AML-193 (cell line): Measurements from ENCODE around the gene MOB3C.
A peak's percentile ranks its signal among the peaks of the same experiment; 100 is the strongest.

Experiments used
- DNase-seq, 2 experiments: peaks; one replicate each; lab custom pipeline; 2025; lab: John Stamatoyannopoulos, UW

Gene MOB3C

DNA sequence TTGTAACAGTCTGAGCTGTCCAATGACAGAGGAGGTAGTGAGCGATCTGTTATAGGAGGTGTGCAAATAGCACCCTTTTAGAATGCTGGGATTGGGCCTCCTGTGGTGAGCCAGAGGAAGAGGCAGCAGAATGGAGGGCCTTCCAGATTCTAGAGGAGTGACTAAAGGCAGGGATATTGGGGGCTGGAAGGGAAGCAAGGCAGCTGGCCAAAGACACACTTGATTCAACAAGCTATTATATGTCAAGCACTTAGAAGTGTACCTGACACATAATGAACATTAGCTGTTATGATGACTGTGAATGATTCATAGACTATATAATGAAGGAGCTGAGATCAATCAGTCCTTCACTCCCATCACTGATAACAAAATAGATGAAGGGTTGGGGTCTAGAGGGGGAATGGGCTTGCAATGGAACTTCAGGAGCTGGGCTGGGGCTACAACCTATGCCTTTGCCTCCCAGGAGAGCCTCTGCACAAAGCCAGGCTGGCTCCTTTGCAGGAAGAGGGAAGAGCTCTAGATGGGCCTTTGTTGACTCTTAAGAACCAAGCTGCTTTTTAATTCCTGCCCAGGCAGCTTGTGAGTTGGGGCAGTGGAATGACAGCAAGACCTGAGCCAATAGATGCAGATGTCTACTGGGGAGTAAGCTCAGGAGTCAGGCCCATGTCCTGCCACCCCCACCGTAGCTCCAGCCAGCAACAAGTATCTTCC, 10.2 kb downstream of the MOB3C start:
- no peak for DNase-seq

DNA sequence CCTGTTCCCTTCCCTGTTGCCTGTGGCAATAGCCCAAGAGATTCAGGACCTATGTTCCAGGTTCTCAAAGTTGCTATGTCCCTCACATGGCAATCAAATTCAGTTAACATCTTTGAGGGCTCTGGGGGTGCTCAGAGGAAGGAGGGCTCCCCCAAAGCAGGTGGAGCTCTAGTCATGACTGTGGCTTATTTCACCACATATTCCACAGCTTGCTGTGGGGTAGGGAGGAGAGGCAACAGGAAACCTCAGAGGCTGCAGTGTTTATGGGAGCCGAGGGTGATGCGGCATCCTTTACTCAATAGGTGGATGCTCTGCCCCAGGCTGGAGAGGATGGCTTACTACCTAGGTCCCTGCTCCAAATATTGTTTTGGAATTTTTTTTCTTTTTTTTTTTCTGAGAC, 11.4 kb downstream of the MOB3C start:
- DNase-seq = peak; percentile 9 to 10

DNA sequence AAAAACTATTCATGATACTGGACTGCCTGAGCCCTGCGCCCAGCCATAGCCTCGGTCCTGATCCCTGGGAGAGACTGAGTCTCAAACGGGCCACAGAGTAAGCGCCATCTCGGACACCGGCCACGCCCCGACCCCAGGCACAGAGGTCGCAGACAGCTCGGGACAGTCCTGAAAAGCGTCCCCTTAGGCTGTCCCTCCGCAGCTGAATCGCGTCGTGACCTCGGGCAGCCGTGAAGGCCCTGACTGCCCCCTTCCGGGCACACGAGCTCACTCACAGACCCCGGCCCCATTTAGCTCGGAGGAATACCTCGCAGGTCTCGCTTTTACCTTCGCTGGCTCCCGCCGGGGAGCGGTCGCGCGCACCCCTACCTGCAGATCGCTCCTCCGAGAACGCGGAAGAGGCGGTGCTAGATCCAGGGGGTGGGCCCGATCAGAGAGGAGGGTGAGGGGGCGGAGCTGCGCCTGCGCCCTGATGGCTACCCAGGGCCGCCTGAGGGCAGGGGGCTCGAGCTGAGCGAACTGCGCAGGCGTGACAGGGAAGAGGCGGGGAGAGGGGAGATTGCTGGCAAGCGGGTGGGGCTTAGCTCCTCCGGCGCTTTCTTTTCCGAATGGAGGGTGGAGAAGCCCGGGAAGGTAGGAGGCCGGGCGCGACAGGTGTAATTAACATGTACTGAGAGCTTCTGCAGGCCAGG, 12.6 kb downstream of the MOB3C start, which contains the start of gene MKNK1:
TSS of gene MKNK1 (minus strand) at position 411 of the 692 bp plus-strand sequence. CDS start 20,941 bp downstream, outside the sequence.
- DNase-seq = peak; percentile 82 to 90

DNA sequence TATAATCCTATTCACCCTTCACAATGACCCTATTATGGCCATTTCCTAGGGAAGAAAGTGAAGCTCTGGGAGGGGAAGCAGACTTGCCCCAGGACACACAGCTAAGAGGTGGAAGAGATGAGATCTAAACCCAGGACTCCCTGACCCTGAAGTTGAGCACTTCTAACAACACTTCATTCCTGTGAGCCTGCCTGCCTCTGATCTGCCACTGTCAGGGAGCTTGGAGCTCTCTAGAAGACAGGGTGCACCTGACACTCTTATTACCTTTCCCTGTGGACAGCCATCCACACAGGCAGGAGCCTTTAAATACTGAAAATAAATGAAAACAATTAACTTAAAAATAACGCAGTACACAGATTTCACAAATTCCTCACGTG, 13.1 kb downstream of the MOB3C start:
- no peak for DNase-seq

DNA sequence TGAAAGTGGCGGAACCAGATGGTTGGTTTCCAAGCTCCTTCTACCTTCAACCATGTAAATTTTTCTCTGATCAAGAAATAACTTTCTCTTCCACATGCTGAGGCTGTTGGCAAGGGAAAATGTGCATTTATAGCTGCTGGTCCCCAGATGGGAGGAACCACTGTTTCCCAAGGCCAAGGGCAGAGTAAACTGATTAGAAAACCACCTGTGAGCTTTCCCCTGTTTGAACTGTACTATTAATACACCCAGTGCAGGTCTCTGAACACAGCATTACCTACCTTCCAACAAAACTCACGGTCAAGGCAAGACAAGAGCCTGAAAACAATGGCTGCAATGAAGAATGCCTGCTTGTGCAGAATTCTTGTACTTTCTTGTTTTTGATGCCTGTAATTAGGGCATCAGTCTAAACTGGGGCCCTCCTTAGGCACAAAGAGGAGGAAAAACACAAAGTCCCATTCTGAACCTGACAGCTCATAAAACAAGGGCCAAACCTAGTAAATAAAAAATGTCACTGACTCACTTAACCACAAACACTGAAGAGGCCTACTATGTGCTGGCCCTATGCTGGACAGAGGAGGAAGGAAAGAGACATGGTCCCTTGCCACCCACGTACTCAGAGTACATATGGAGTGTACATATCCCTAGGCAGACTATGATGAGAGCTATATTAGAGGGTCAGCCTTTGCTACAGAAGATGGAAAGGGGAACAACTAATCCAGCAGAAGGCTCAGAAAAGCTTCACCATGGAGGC, 15.2 kb downstream of the MOB3C start:
- DNase-seq = no peak

DNA sequence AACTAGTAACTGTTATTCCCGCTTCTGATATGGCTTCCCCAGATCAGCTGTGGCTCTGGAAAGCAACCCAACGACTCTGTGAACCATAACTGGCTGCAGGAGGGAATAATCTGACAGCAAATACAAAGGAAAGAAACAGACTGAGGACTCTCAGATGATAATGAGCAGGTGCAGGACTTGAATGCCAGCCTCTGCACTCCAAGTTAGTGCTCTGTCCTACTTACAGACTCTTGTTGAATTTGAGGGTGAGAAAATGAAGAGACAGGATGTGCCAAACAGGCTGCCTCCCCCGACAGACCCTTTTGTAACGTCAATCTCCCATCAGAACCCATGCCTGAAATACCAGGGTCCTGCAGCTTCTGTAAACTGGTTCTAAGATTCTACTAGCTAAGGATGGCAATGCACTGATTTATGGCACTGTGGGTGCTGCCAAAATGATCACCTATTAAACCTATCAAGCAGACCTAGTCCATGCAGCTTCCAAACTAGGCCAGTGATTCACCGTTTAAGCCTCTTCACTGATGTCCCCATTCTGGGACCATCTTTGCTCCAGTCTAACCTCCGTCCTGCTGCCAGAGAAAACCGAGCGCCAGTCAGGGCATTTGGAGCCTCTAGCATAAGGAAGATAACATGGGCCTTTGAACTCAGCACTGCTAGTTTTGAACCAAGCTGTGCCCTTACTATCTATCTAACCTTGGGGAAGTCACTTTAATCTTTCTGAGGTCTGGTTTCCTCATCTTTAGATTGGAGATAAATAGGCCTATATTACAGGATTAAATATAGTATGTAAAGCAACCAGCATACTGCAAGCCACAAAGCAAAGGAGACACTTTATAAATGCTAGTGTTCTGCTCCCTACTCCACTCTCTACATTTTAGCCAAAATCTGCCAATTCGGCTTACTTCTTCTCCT, 17.3 kb downstream of the MOB3C start:
- no peak for DNase-seq

DNA sequence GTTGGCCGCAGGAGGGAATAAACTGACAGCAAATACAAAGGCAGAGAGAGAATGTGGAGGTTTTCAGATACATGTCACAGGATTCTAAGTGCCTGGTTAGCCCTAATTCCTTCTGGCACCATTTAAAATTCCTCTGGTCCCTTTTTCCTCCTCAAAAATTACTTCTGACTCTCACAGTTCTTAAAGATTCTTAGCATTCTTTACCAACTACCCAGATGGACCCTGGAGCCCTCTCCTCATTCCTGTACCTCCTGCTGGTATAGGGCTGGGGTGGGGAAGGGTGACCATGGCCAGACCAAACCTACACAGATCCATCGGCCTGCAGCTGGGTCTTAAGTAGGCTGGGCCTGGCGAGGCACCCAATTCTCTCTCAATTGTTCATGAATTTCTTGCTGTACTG, 19.8 kb downstream of the MOB3C start:
- DNase-seq = no peak

DNA sequence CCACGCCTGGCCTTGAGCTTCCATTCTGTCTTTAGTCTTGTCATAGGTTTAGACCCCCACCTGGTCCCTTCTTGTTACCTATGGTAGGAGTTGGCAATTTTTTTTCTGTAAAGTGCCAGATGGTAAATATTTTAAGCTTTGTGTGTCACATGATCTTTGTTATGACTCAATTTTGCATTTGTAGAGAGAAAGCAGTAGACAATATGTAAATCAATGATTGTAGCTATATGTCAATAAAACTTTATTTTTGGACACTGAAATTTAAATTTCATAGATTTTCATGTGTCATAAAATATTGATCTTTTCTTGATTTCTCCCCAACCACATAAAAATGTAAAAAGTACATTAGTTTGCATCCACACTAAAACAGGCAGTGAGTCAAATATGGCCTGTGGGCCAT, 20.6 kb downstream of the MOB3C start:
- no peak for DNase-seq

DNA sequence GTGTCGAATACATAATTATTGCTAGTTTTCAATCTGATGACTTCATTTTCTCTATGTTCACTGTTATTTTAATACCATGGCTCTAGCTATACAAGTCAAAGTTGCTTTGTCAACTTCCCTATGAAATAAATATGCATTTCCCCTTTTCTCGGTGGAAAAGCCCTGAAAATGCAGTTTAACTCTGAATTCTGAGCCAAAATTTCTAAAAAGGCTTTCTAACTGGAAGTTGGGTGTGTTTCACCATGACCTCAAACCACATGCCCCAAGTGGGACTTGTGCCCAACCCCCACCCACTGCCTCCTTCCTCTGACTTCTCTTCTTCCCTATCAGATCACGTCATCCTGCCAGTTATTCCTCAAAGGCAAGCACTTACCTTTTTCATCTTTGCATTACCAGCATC, 21.5 kb downstream of the MOB3C start:
- peak; percentile 88 to 89 for DNase-seq

DNA sequence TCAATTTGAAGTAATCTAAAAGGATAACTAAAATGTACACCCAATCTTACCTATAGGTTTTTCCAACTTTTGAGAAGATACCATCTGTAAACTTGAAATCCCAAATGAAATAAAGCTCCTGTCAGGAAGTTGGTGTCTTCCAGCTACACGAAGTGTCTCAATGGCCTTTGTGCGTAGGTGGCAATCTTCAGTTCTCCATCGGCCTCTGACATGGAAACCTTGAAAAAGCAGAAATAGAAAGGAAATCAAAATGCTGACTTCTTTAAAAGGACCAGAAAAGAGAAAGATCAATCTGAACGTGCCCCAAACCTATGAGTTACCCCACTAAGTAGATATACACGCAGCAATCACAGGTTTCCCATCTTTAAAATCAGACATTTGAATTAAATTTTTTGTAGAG, 22.5 kb downstream of the MOB3C start:
- DNase-seq = no peak

DNA sequence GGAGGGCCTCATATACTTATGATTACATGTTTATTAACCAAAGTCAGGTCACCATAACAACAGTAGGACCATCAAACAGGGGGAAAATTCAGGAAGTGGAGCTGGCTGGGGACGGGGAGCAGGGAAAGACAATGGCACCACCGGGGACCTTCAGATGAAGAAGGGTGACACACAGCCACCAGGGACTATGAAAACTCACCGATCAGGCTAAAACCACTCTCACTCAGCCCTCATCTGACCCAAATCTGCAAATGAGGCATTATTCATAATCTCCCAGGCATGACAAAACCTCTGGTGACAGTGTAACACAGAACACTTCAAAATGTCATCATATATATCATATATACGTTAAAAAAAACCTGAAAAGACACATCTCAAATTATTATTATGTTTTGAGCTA, 23.8 kb downstream of the MOB3C start:
- no peak for DNase-seq

DNA sequence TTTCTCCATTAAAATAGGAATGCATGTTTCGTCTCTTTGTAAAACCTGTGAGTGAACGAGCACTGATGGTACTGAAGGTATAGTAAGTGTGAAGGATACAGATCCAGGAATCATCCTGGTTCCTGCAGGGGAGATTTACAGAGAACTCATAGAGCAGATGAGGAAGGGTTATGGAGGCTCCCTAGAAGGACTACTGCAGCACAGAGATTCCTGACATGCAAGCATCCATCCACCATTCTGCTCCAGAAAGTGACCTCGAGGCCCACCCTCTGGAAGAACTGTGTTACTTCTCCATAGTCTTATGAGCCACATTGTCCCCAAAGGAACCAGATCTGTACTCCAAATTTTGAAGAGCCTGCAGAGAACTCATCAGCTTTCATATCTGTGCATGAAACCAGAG, 27.1 kb downstream of the MOB3C start:
- DNase-seq = no peak

DNA sequence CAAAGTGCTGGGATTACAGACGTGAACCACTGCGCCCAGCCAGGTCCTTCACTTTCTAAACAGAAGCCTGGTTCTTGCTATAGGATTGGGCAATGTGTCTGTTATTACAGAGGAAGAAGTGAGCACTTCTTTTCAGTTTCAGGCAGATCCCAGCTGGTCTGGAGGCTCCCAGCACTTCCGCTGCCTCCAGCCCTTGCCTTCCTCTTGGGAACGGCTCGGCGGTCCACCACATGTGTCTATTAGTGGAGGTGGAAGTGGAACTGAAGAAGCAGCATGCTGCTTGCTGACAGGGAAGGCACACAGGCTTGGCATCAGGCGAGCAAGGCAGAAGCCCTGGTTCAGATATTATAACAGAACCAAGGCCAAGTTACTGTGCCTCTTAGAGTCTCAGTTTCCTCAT, 29.5 kb downstream of the MOB3C start:
- peak in 1 of 2 experiments; percentile 4 for DNase-seq

DNA sequence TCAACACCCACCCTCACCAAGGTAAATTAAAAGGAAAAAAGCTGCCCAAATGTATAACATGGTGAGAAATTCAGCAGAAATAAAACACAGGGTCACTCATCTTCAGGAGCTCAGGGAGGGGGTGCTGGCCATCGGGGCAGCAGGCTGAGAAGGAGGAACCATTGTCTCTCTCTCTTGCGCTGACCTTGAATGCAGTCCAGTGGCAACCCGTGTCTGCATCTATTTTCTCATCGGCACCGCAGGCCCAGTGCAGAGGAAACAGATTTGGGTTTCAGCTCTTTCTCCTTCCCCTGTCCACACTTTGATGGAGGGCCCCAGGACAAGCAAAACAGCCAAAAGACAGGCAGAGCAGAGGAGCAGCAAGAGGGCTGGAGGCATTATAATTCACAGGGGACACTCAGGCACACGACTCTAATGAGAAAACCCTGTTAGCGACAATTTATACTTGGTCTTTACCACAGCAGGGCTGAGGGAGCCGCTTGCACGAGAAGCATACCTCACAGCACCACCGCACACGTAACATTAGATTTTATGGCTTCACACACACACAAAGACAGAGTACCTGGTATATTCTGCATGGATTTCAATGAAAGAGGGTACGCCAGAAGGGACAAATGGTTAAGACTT, 31.2 kb downstream of the MOB3C start:
- no peak for DNase-seq

DNA sequence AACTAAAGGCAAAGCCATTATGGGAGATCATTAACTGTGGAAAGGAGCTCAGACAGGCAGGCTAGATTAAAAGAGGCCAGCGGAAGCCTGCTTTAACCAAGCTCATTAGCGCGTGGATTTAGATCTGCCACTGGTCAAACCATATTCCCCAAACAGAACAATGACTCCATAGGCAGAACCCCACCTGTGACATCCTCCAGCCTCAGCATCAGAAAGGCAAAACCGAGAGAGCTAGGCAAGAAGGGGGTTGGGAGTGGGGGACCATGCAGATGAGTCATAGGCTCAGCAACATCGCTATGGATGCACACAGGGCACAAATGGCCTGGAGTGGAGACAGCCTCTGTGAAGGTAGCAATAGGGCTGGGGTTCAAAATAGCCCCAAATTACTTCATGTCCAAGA, 33.1 kb downstream of the MOB3C start:
- DNase-seq = no peak

DNA sequence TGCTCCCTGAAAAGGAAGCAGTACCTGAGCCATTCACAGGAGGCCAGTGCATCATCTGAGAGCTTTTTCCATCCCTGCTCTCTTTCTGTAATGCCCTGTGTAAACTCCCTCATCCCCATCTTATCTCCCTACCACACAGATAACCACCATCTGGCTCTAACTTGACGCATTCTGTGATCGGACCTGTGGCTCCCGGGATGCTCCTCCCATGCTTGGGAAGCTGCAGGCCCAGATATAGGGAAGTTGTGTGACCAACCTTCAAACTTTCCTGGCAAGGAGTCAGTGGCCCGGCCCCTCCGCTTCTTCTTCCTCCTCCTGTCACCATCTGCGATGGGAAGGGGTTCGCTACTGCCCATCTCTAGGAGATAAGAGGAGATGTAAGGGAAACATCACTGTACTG, 33.6 kb downstream of the MOB3C start:
- DNase-seq = no peak

DNA sequence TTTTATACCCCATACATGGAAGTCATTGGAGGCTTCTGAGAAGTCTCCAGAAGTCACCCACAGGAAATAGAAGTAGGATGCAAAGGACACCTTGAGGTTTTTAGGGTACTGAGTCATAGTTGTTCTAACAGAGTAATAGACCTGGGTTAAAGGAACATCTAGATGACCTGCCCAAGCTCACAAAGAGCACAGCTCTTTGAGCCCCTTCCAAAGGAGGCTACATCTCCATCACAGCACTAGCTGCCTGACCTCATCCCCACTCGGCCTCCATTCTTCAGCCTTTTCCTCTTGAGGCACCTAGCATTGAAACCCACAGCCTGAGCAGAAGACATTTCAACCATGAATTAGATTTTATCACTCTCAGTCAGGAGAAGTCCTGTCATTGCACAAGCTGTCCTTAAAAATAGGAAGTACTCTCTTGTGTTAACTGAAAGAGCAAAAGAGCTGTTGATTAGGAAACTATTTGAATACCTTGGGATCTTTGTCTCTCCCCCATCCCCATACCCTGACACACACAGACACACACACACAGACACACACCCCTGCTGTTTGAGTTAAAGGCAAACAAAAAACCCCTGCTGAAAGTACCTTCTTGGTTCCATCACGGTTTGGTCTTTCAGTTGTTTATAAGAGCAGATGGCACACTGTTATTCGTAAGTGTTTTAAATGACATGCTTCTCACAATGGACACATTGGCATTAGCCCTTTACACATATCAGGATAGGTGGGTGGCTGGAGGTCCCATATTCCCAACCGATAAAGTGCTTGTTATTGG, 34.7 kb downstream of the MOB3C start:
- DNase-seq = peak; percentile 96 to 98

DNA sequence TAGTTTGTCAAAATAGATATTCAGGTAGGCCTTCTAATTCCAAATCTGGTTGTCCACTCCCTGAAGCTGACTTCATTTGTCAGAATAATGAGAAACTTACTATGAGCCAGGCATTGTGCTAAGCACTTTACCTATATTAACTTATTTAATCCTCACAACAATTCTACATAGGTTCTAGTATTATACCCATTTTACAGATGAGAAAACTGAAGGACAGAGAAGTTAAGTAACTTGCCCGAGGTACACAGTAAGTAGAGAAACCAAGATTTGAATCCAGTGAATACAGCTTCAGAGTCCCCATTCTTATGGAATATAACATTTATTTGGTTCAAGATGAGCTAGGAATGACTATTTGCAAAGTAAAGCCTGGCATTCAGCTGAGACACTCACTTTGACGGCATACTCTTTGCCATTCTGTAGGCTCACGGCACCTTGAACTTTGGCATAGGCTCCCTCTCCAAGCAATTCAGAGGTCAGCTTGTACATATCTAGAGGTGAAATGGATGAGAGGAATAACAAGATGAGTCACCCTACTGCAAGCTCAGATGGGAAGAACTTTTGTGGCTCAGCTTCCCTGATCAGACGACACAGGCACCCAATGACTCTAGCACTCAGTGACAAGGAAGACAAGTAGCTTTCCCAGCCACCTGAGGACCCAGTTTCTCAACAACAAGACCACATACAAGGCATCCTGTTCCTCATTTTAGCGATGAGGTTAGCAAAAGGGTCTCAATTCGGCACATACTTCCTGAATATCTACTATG, 36.3 kb downstream of the MOB3C start:
- DNase-seq = peak; percentile 74 to 76

DNA sequence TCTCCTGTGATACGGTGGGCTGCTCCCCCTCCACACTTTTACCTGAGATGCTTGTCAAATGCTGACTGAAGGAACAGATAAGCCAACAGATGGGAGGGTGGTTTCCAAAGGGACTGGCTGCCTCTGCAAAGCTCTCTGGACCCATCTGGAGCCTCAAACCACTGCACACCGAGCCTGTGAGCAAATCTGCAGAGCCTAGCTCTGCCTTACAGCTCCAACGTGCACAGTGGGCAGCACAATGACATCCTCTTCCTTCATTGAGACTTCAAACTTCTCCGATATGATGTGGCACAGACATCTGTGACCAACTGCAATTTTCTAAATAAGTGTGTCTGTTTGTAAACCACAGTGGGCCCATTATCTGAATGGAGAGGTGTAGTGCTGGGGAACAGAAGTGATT, 38.9 kb downstream of the MOB3C start:
- no peak for DNase-seq

DNA sequence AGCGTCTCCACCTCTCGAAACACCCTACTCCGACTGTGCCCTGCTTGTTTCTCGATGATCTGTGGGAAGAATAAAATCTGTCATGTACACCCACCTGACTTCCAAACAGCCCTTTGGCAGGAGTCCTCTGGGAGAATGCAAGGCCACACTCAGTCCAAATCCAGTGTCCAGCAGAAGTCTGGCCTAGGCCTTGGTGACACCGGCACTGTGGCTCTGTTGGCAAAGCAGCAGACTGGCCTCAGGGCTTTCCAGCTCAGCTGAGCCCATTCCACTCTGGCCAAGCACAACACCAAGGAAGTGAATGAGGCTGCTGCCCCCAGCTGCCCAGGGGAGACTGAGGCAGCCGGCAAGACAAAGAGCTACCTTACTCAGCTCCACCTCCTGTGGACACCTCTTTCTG, 40.0 kb downstream of the MOB3C start:
- DNase-seq = no peak
